SK-N-SH (cell line): ENCODE data around the gene KRTAP5-2. TPM values are rescaled to one million over a fixed set of nuclear protein-coding genes. Genes with fewer than 3 reads are reported as not detected.

Experiments used
- CTCF ChIA-PET: fragments of 300-600, 350-600 bp; formaldehyde crosslinking; extraction: SDS; loops from one replicate; lab custom pipeline; 2021; lab: Yijun Ruan, JAX
- POLR2A ChIA-PET: fragments of 350-600 bp; sonication (Branson Sonifier 250); formaldehyde crosslinking; extraction: SDS; loops from one replicate; lab custom pipeline; 2020; ENCODE audit warnings: antibody characterized with exemption, inconsistent platforms; lab: Yijun Ruan, JAX
- DNase-seq: peaks from one replicate; pipeline ENCODE4 v3.0.0; 2012
- H2AFZ ChIP-seq: fragments of 200-600 bp; sonication (generic); 2 replicates; pipeline ENCODE4 v1.8.1; 2016; ENCODE audit warnings: antibody characterized with exemption, mild to moderate bottlenecking, low read depth
- H3F3A ChIP-seq: fragments of 200-600 bp; sonication (generic); replicated peaks from 2 replicates; pipeline ENCODE3; 2016; ENCODE audit warnings: antibody characterized with exemption, mild to moderate bottlenecking; ENCODE audit not compliant: insufficient read depth
- H3K27ac ChIP-seq, 2 experiments: fragments of 200-500 bp in 1 of 2; fragments of 200-600 bp in 1 of 2; sonication (Bioruptor generic) in 1 of 2; sonication (generic), shearing (Covaris generic) in 1 of 2; 2 replicates each; pipeline versions ENCODE4 v1.5.1 to v1.6.1; 2014 to 2016; ENCODE audit warnings: low read depth in 2 of 2, inconsistent platforms in 1 of 2, low read length in 1 of 2, mild to moderate bottlenecking in 1 of 2, mixed read lengths in 1 of 2
- H3K27me3 ChIP-seq: fragments of 200-600 bp; sonication (generic), shearing (Covaris generic); 2 replicates; pipeline ENCODE4 v1.6.1; 2016; ENCODE audit warnings: mixed run types; ENCODE audit not compliant: insufficient read depth
- H3K36me3 ChIP-seq, 2 experiments: fragments of 200-500 bp in 1 of 2; fragments of 200-600 bp in 1 of 2; sonication (Bioruptor generic) in 1 of 2; sonication (generic) in 1 of 2; replicated peaks in 1 of 2; 2 replicates each; pipeline versions ENCODE3 to v1.5.1; 2014 to 2016; ENCODE audit warnings: low read length in 1 of 2, mild to moderate bottlenecking in 1 of 2; ENCODE audit not compliant: insufficient read depth in 2 of 2, control insufficient read depth in 1 of 2
- H3K4me1 ChIP-seq, 2 experiments: fragments of 200-500 bp in 1 of 2; fragments of 200-600 bp in 1 of 2; sonication (Bioruptor generic) in 1 of 2; sonication (generic), shearing (Covaris generic) in 1 of 2; 2 replicates each; pipeline versions ENCODE4 v1.5.1 to v1.6.1; 2014 to 2016; ENCODE audit warnings: low read depth in 1 of 2, low read length in 1 of 2, mixed run types in 1 of 2; ENCODE audit not compliant: insufficient read depth in 2 of 2, control insufficient read depth in 1 of 2
- H3K4me2 ChIP-seq: fragments of 200-600 bp; sonication (generic), shearing (Covaris generic); 2 replicates; pipeline ENCODE4 v1.6.1; 2017; ENCODE audit warnings: mixed run types
- H3K4me3 ChIP-seq, 2 experiments: fragments of 200-500 bp in 1 of 2; fragments of 200-600 bp in 1 of 2; sonication (Bioruptor generic) in 1 of 2; sonication (generic), shearing (Covaris generic) in 1 of 2; 2 replicates each; pipeline versions ENCODE4 v1.5.1 to v1.8.1; 2014 to 2016; ENCODE audit warnings: low read depth in 2 of 2, inconsistent platforms in 1 of 2, low read length in 1 of 2, mild to moderate bottlenecking in 1 of 2, mixed read lengths in 1 of 2, moderate library complexity in 1 of 2
- H3K79me2 ChIP-seq: fragments of 200-600 bp; sonication (generic); 2 replicates; pipeline ENCODE4 v1.8.1; 2017; ENCODE audit warnings: mild to moderate bottlenecking; ENCODE audit not compliant: insufficient read depth
- H3K9ac ChIP-seq: fragments of 200-600 bp; sonication (generic); 2 replicates; pipeline ENCODE4 v1.6.1; 2017; ENCODE audit warnings: mixed run types
- H3K9me2 ChIP-seq: fragments of 200-600 bp; sonication (generic); 2 replicates; pipeline ENCODE4 v1.6.1; 2017; ENCODE audit warnings: mixed run types
- H3K9me3 ChIP-seq: fragments of 200-600 bp; sonication (generic); 2 replicates; pipeline ENCODE4 v1.6.1; 2017; ENCODE audit warnings: mixed run types, mild to moderate bottlenecking, moderate library complexity
- H4K20me1 ChIP-seq: fragments of 200-600 bp; sonication (generic); 2 replicates; pipeline ENCODE4 v1.6.1; 2017; ENCODE audit warnings: mild to moderate bottlenecking, mixed run types; ENCODE audit not compliant: insufficient read depth
- MEF2A ChIP-seq: IDR thresholded peaks from 2 replicates; pipeline ENCODE4 v1.4.0; 2012; ENCODE audit warnings: low read depth, borderline replicate concordance
- NRF1 ChIP-seq: IDR thresholded peaks from 2 replicates; pipeline ENCODE4 v1.6.1; 2012; ENCODE audit warnings: low read depth, mild to moderate bottlenecking, low read length
- RCOR1 ChIP-seq: fragments of 150-350 bp; IDR thresholded peaks from 2 replicates; pipeline ENCODE4 v1.6.1; 2017; ENCODE audit warnings: antibody characterized with exemption, low read length
- RFX5 ChIP-seq: IDR thresholded peaks from 2 replicates; pipeline ENCODE4 v1.6.1; 2012; ENCODE audit warnings: mild to moderate bottlenecking, improper control_type of control experiment, low read length
- YY1 ChIP-seq: IDR thresholded peaks from 2 replicates; pipeline ENCODE4 v1.4.0; 2012; ENCODE audit warnings: low read depth, mild to moderate bottlenecking
- WGBS: methylation state at CpG from one replicate; pipeline ENCODE4 v1.1.6; 2017; ENCODE audit warnings: low lambda C conversion rate; 5-methylcytosine and 5-hydroxymethylcytosine counted together
- polyA plus RNA-seq, 3 experiments: library from polyadenylated mRNA; depleted of rRNA; stranded (reverse); fragments of >200 nt; gene quantifications; 2 replicates each; pipeline ENCODE4 v1.2.3, GENCODE V29; 2012
- TF ChIP-seq, protein P1 (sequence below): fragments of 150-350 bp; IDR thresholded peaks from 2 replicates; pipeline ENCODE4 v1.6.1; 2016; ENCODE audit warnings: mild to moderate bottlenecking, low read depth, low read length
- TF ChIP-seq, protein P2 (sequence below): IDR thresholded peaks from 2 replicates; pipeline ENCODE4; 2012
- TF ChIP-seq, protein P3 (sequence below): fragments of 200-600 bp; sonication (generic); IDR thresholded peaks from 2 replicates; pipeline ENCODE4 v1.6.1; 2017; ENCODE audit warnings: antibody characterized with exemption, mild to moderate bottlenecking, moderate library complexity

KRTAP5-2 gene
- polyA plus RNA-seq, 1 of the 3 experiments (the other 2 are of a cell fraction) = not detected

DNA sequence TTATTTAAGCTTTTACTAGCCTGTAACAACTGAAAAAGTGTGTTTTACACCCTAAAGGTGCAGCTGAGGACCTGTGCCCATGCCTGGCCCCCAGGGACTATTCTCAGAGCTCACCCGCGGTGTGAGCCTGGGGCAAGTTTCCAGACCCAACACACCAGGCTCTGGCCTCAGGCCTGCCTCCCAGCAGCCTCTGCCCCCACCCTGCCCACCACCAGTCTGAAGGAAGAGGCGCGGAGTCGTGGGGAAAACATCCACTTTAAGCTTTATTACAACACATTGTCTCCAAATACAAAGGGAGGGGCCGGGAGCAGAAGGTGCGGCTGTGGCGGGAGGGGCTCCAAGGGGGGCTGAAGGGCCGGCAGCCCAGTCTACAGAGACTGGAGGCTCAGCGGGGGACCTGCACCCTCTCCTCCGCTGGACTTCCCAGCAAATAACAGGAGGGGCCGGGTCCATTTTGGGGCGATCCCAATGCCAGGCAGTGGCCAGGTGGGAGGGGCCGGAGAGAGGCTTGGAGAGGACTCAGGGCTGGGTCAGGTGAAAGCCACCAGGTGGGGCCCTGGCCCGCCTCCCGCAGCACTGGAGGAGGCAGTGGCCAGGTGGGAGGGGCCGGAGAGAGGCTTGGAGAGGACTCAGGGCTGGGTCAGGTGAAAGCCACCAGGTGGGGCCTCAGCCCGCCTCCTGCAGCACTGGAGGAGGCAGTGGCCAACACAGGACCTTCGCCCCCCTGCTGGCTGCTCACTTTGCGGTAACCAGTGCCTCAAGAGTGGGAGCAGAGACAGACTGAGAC lies 44.1 kb downstream of the KRTAP5-2 start:
- POLR2A ChIA-PET = interaction anchor here (0.6 to 1.3 kb wide), 2 partner anchors 21 to 602 kb away, joined by 4 read pairs; no protein-coding TSS in a partner anchor
- Histone ChIP-seq H3K36me3 (no peaks in the 10 kb centered on the region), H3K9ac (no peak overlapping the region), H3K9me3 (no peaks in the 10 kb centered on the region), H3K4me2 (no peak overlapping the region), H3K79me2 (no peaks in the 10 kb centered on the region), H3K4me1 (peaks cover 0 to 8% of the 10 kb centered on the region in 2 experiments; a peak in 1 of 4 replicates), H2AFZ (no peak overlapping the region), H3K4me3 (no peak overlapping the region), H4K20me1 (no peaks in the 10 kb centered on the region), H3K27ac (no peak overlapping the region), H3K27me3 (no peaks in the 10 kb centered on the region), H3F3A (no peaks in the 10 kb centered on the region), H3K9me2 (no peaks in the 10 kb centered on the region)
- TF ChIP-seq YY1 (no peak), RFX5 (no peak), NRF1 (no peak), RCOR1 (no peak), MEF2A (no peak)
- TF ChIP-seq, protein P1, sequence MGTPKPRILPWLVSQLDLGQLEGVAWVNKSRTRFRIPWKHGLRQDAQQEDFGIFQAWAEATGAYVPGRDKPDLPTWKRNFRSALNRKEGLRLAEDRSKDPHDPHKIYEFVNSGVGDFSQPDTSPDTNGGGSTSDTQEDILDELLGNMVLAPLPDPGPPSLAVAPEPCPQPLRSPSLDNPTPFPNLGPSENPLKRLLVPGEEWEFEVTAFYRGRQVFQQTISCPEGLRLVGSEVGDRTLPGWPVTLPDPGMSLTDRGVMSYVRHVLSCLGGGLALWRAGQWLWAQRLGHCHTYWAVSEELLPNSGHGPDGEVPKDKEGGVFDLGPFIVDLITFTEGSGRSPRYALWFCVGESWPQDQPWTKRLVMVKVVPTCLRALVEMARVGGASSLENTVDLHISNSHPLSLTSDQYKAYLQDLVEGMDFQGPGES = no peak
- TF ChIP-seq, protein P2, sequence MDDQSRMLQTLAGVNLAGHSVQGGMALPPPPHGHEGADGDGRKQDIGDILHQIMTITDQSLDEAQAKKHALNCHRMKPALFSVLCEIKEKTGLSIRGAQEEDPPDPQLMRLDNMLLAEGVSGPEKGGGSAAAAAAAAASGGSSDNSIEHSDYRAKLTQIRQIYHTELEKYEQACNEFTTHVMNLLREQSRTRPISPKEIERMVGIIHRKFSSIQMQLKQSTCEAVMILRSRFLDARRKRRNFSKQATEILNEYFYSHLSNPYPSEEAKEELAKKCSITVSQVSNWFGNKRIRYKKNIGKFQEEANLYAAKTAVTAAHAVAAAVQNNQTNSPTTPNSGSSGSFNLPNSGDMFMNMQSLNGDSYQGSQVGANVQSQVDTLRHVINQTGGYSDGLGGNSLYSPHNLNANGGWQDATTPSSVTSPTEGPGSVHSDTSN = no peak
- TF ChIP-seq, protein P3, sequence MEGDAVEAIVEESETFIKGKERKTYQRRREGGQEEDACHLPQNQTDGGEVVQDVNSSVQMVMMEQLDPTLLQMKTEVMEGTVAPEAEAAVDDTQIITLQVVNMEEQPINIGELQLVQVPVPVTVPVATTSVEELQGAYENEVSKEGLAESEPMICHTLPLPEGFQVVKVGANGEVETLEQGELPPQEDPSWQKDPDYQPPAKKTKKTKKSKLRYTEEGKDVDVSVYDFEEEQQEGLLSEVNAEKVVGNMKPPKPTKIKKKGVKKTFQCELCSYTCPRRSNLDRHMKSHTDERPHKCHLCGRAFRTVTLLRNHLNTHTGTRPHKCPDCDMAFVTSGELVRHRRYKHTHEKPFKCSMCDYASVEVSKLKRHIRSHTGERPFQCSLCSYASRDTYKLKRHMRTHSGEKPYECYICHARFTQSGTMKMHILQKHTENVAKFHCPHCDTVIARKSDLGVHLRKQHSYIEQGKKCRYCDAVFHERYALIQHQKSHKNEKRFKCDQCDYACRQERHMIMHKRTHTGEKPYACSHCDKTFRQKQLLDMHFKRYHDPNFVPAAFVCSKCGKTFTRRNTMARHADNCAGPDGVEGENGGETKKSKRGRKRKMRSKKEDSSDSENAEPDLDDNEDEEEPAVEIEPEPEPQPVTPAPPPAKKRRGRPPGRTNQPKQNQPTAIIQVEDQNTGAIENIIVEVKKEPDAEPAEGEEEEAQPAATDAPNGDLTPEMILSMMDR = no peak
- DNase-seq = no peak
- WGBS = 88% methylated on average over 15 of the region's 20 CpGs
- CTCF ChIA-PET = interaction anchor here (0.6 to 3.2 kb wide), 6 partner anchors 8 to 99 kb away, joined by 3 to 18 read pairs (median 4); no protein-coding TSS in a partner anchor
